ENCODE measurements around the gene ENOX1.

Gene ENOX1

DNA sequence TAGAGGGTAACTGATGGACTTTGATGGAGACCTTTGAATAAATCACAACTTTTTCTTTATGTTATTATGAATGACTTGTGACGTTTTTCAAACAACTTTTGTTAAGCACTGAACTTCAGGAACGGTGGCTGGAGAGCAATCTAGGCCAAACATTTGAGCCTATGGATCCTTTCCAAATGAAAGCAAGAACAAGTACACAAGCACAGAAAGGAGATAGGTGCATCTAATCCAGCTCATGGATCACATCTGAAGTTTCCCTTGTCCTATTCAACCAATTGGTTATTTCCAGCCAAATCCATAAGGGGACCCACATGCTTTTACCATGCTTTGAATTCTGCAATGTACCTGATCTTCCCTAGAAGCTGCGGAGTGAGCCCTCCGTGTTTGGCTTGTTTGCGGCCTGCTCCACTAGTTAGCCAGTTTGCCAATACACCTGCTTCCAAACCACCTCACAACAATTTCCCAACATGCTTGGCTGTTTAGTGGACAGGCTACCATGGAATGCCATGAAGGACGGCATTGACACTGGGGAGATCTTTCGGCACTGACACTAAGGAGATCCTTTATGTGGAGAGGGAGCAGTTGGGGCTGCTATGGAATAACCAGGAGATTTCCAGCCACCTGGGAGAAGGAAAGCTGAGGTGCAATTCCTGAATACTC is 447.5 kb downstream of the ENOX1 start:
- Histone ChIP-seq H3K4me1 (ENCODE audit: control extremely low read depth in 1 of 4, control insufficient read depth in 4 of 4, insufficient read depth in 4 of 4, low read length in 3 of 4) (peaks cover 0 to 21% (median 3%) of the 10 kb centered on the region in 4 experiments), H3K36me3 (ENCODE audit: control insufficient read depth in 4 of 4, insufficient read depth in 4 of 4, low read length in 3 of 4) (no peaks in the 10 kb centered on the region), H3K4me3 (ENCODE audit: control insufficient read depth in 1 of 7, extremely low read depth in 1 of 7, insufficient read depth in 4 of 7, low read depth in 2 of 7, low read length in 6 of 7) (no peak overlapping the region), H3K9me3 (ENCODE audit: control extremely low read depth in 1 of 5, control insufficient read depth in 4 of 5, insufficient read depth in 2 of 5, low read depth in 1 of 5, low read length in 4 of 5) (no peaks in the 10 kb centered on the region), H3K27me3 (replicated peaks in 2 of 5; ENCODE audit: control insufficient read depth in 4 of 5, insufficient read depth in 5 of 5, low read length in 4 of 5) (no peaks in the 10 kb centered on the region), H3K27ac (ENCODE audit: insufficient read depth in 1 of 2, low read depth in 1 of 2, low read length in 2 of 2, poor library complexity in 1 of 2, severe bottlenecking in 2 of 2) (no peak overlapping the region)
- DNase-seq, result no peak
- WGBS (ENCODE audit: insufficient coverage), result 100% methylated on average over 6 of the region's 7 CpGs
- ChIA-PET POLR2A (no interaction called here), CTCF (interaction anchor here (0.7 to 1.3 kb wide), 4 partner anchors 19 to 572 kb away, joined by 3 read pairs; partner anchors contain the start of gene ENOX1)

DNA sequence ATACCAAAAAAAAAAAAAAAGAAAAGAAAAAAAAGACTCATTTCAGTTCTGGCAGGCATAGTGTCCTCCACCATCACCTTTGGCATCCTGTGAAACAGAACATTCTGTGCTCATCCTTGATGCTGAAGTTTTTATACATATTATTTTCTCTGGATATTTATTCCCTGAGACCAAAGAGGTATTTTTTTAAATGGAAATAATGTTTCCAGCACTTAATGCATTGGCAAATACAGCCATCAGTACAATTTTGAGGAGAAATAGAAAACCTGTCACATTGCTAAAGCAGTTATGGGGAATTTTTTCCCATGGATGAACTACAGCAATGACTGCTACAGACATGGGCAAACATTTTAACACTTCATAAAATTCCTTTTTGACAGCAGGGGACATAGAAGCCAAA is 451.0 kb downstream of the ENOX1 start:
- no peaks in the 10 kb centered on the region for H3K36me3 ChIP-seq (ENCODE audit: control insufficient read depth in 4 of 4, insufficient read depth in 4 of 4, low read length in 3 of 4)
- no peak overlapping the region for H3K4me3 ChIP-seq (ENCODE audit: control insufficient read depth in 1 of 7, extremely low read depth in 1 of 7, insufficient read depth in 4 of 7, low read depth in 2 of 7, low read length in 6 of 7)
- no peaks in the 10 kb centered on the region for H3K27me3 ChIP-seq (replicated peaks in 2 of 5; ENCODE audit: control insufficient read depth in 4 of 5, insufficient read depth in 5 of 5, low read length in 4 of 5)
- no peaks in the 10 kb centered on the region for H3K9me3 ChIP-seq (ENCODE audit: control extremely low read depth in 1 of 5, control insufficient read depth in 4 of 5, insufficient read depth in 2 of 5, low read depth in 1 of 5, low read length in 4 of 5)
- H3K27ac ChIP-seq (ENCODE audit: insufficient read depth in 1 of 2, low read depth in 1 of 2, low read length in 2 of 2, poor library complexity in 1 of 2, severe bottlenecking in 2 of 2), result no peak overlapping the region
- DNase-seq, result no peak
- ChIA-PET CTCF (no interaction called here), POLR2A (no interaction called here)
- peaks cover 0 to 12% (median 0%) of the 10 kb centered on the region in 4 experiments for H3K4me1 ChIP-seq (ENCODE audit: control extremely low read depth in 1 of 4, control insufficient read depth in 4 of 4, insufficient read depth in 4 of 4, low read length in 3 of 4)

DNA sequence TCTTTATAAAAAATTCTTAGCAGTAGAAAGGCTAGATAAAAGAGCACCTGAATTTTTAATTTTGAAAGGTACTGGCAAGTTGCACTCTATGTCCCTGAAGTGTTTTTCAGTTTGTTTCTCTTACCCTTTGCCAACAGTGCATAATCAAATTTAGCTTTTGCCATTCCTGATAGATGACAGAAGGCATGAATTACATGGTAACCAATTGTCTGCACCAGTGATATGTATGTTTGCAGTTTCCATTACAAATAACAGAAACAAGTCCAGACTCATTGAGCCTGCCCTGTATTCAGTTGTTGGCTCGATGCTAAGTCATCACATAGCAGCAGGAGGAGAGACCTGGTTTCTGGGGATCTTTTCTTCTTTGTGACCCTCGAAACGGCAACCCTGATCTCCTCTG is 453.6 kb downstream of the ENOX1 start:
- WGBS (ENCODE audit: insufficient coverage), result 100% methylated on average over 1 of the region's 3 CpGs
- no peak overlapping the region for H3K27ac ChIP-seq (ENCODE audit: insufficient read depth in 1 of 2, low read depth in 1 of 2, low read length in 2 of 2, poor library complexity in 1 of 2, severe bottlenecking in 2 of 2)
- no peaks in the 10 kb centered on the region for H3K9me3 ChIP-seq (ENCODE audit: control extremely low read depth in 1 of 5, control insufficient read depth in 4 of 5, insufficient read depth in 2 of 5, low read depth in 1 of 5, low read length in 4 of 5)
- peaks cover 0 to 9% (median 0%) of the 10 kb centered on the region in 4 experiments for H3K4me1 ChIP-seq (ENCODE audit: control extremely low read depth in 1 of 4, control insufficient read depth in 4 of 4, insufficient read depth in 4 of 4, low read length in 3 of 4)
- ChIA-PET POLR2A (no interaction called here), CTCF (no interaction called here)
- H3K27me3 ChIP-seq (replicated peaks in 2 of 5; ENCODE audit: control insufficient read depth in 4 of 5, insufficient read depth in 5 of 5, low read length in 4 of 5), result no peaks in the 10 kb centered on the region
- no peaks in the 10 kb centered on the region for H3K36me3 ChIP-seq (ENCODE audit: control insufficient read depth in 4 of 4, insufficient read depth in 4 of 4, low read length in 3 of 4)
- DNase-seq, result no peak
- no peak overlapping the region for H3K4me3 ChIP-seq (ENCODE audit: control insufficient read depth in 1 of 7, extremely low read depth in 1 of 7, insufficient read depth in 4 of 7, low read depth in 2 of 7, low read length in 6 of 7)

GRCh38 chr13:43331672-43332071 is 455.1 kb downstream of the ENOX1 start:
- Histone ChIP-seq H3K4me3 (ENCODE audit: control insufficient read depth in 1 of 7, extremely low read depth in 1 of 7, insufficient read depth in 4 of 7, low read depth in 2 of 7, low read length in 6 of 7) (no peak overlapping the region), H3K4me1 (ENCODE audit: control extremely low read depth in 1 of 4, control insufficient read depth in 4 of 4, insufficient read depth in 4 of 4, low read length in 3 of 4) (no peaks in the 10 kb centered on the region), H3K9me3 (ENCODE audit: control extremely low read depth in 1 of 5, control insufficient read depth in 4 of 5, insufficient read depth in 2 of 5, low read depth in 1 of 5, low read length in 4 of 5) (no peaks in the 10 kb centered on the region), H3K27me3 (replicated peaks in 2 of 5; ENCODE audit: control insufficient read depth in 4 of 5, insufficient read depth in 5 of 5, low read length in 4 of 5) (no peaks in the 10 kb centered on the region), H3K27ac (ENCODE audit: insufficient read depth in 1 of 2, low read depth in 1 of 2, low read length in 2 of 2, poor library complexity in 1 of 2, severe bottlenecking in 2 of 2) (no peak overlapping the region), H3K36me3 (ENCODE audit: control insufficient read depth in 4 of 4, insufficient read depth in 4 of 4, low read length in 3 of 4) (no peaks in the 10 kb centered on the region)
- CTCF ChIA-PET, result no interaction called here
- POLR2A ChIA-PET, result no interaction called here
- no peak for DNase-seq
- WGBS (ENCODE audit: insufficient coverage), result 78% methylated on average over 4 of the region's 6 CpGs

DNA sequence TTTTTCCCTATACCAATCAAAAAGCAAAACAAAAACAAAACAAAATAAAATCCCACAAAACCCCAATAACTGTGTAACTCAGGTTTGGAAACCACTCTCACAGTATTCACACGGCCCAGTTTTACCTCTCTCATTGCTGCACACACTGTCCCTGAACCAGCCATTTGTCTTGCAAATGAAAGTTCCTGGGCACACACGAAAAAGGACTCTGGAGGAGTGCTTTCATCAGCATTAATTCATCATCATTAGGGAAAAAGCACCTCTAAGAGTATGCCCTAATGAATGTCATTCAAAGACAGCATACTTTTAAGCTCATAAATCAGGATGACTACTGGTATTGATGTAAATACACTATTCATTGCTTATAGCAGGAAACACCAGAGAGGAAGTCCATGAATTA is 457.1 kb downstream of the ENOX1 start:
- H3K4me3 ChIP-seq (ENCODE audit: control insufficient read depth in 1 of 7, extremely low read depth in 1 of 7, insufficient read depth in 4 of 7, low read depth in 2 of 7, low read length in 6 of 7), result no peak overlapping the region
- CTCF ChIA-PET, result interaction anchor here (0.8 to 1.5 kb wide), 3 partner anchors 8 to 63 kb away, joined by 3 to 4 read pairs (median 4); no protein-coding TSS in a partner anchor

DNA sequence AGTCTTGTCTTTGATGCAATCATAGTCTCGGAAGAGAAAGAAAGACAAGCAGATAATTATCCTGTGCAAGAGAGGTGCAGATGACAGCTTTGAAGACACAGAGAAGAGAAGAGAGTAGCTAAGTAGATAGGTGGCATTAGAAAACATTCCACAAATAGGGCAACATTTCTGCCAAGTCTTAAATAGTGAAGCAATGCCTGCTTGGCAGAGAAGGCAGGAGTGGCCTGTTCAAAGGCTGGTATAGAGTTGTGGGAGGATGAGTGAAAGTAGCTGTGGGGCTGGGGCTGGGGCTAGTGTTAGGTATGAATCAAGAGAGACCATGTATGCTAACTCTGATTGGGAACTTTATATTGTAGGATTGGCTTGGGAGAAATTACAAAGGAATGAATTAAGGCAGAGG is 457.9 kb downstream of the ENOX1 start:
- CTCF ChIA-PET, result interaction anchor here (0.8 kb wide), 1 partner anchor 64 kb away, joined by 3 read pairs; no protein-coding TSS in a partner anchor
- H3K9me3 ChIP-seq (ENCODE audit: control extremely low read depth in 1 of 5, control insufficient read depth in 4 of 5, insufficient read depth in 2 of 5, low read depth in 1 of 5, low read length in 4 of 5), result no peaks in the 10 kb centered on the region
- H3K4me1 ChIP-seq (ENCODE audit: control extremely low read depth in 1 of 4, control insufficient read depth in 4 of 4, insufficient read depth in 4 of 4, low read length in 3 of 4), result no peaks in the 10 kb centered on the region
- H3K27ac ChIP-seq (ENCODE audit: insufficient read depth in 1 of 2, low read depth in 1 of 2, low read length in 2 of 2, poor library complexity in 1 of 2, severe bottlenecking in 2 of 2), result no peak overlapping the region
- no peaks in the 10 kb centered on the region for H3K36me3 ChIP-seq (ENCODE audit: control insufficient read depth in 4 of 4, insufficient read depth in 4 of 4, low read length in 3 of 4)
- H3K27me3 ChIP-seq (replicated peaks in 2 of 5; ENCODE audit: control insufficient read depth in 4 of 5, insufficient read depth in 5 of 5, low read length in 4 of 5), result no peaks in the 10 kb centered on the region
- 89% methylated on average over 1 of the region's 1 CpG for WGBS (ENCODE audit: insufficient coverage)
- H3K4me3 ChIP-seq (ENCODE audit: control insufficient read depth in 1 of 7, extremely low read depth in 1 of 7, insufficient read depth in 4 of 7, low read depth in 2 of 7, low read length in 6 of 7), result no peak overlapping the region
- no peak for DNase-seq
- POLR2A ChIA-PET, result no interaction called here

More for the DNA sequence above, 457.1 kb downstream of the ENOX1 start:
- WGBS (ENCODE audit: insufficient coverage), result 100% methylated on average over 2 of the region's 2 CpGs
- POLR2A ChIA-PET, result no interaction called here
- no peaks in the 10 kb centered on the region for H3K27me3 ChIP-seq (replicated peaks in 2 of 5; ENCODE audit: control insufficient read depth in 4 of 5, insufficient read depth in 5 of 5, low read length in 4 of 5)
- no peaks in the 10 kb centered on the region for H3K4me1 ChIP-seq (ENCODE audit: control extremely low read depth in 1 of 4, control insufficient read depth in 4 of 4, insufficient read depth in 4 of 4, low read length in 3 of 4)
- no peak overlapping the region for H3K27ac ChIP-seq (ENCODE audit: insufficient read depth in 1 of 2, low read depth in 1 of 2, low read length in 2 of 2, poor library complexity in 1 of 2, severe bottlenecking in 2 of 2)
- no peak for DNase-seq
- H3K9me3 ChIP-seq (ENCODE audit: control extremely low read depth in 1 of 5, control insufficient read depth in 4 of 5, insufficient read depth in 2 of 5, low read depth in 1 of 5, low read length in 4 of 5), result no peaks in the 10 kb centered on the region
- no peaks in the 10 kb centered on the region for H3K36me3 ChIP-seq (ENCODE audit: control insufficient read depth in 4 of 4, insufficient read depth in 4 of 4, low read length in 3 of 4)

GRCh38 chr13:43326100-43326499 is 460.7 kb downstream of the ENOX1 start:
- Histone ChIP-seq H3K27me3 (replicated peaks in 2 of 5; ENCODE audit: control insufficient read depth in 4 of 5, insufficient read depth in 5 of 5, low read length in 4 of 5) (no peaks in the 10 kb centered on the region), H3K4me3 (ENCODE audit: control insufficient read depth in 1 of 7, extremely low read depth in 1 of 7, insufficient read depth in 4 of 7, low read depth in 2 of 7, low read length in 6 of 7) (no peak overlapping the region), H3K27ac (ENCODE audit: insufficient read depth in 1 of 2, low read depth in 1 of 2, low read length in 2 of 2, poor library complexity in 1 of 2, severe bottlenecking in 2 of 2) (no peak overlapping the region), H3K4me1 (ENCODE audit: control extremely low read depth in 1 of 4, control insufficient read depth in 4 of 4, insufficient read depth in 4 of 4, low read length in 3 of 4) (no peaks in the 10 kb centered on the region), H3K9me3 (ENCODE audit: control extremely low read depth in 1 of 5, control insufficient read depth in 4 of 5, insufficient read depth in 2 of 5, low read depth in 1 of 5, low read length in 4 of 5) (no peaks in the 10 kb centered on the region), H3K36me3 (ENCODE audit: control insufficient read depth in 4 of 4, insufficient read depth in 4 of 4, low read length in 3 of 4) (no peaks in the 10 kb centered on the region)
- 100% methylated on average over 3 of the region's 4 CpGs for WGBS (ENCODE audit: insufficient coverage)
- ChIA-PET POLR2A (no interaction called here), CTCF (interaction anchor here (0.9 kb wide), 1 partner anchor 261 kb away, joined by 3 read pairs; no protein-coding TSS in a partner anchor)
- no peak for DNase-seq
